Caco-2 (cell line): ENCODE results near the gene SMYD3. TPM values are rescaled to one million over a fixed set of nuclear protein-coding genes. Genes with fewer than 3 reads are reported as not detected.

Experiments used
- BruUV-seq: library from RNA; stranded (reverse); fragments of 400-500 nt; replicated peaks from 2 replicates; lab custom pipeline; 2021; lab: Mats Ljungman, UMichigan
- CTCF ChIA-PET: fragments of 300-600 bp; sonication (Branson Sonifier 250); formaldehyde crosslinking; loops from one replicate; lab custom pipeline; 2022; ENCODE audit warnings: antibody characterized with exemption; lab: Charles Lee
- POLR2A ChIA-PET: fragments of 300-600 bp; sonication (Branson Sonifier 250); formaldehyde crosslinking; loops from one replicate; lab custom pipeline; 2022; ENCODE audit warnings: antibody characterized with exemption; lab: Charles Lee
- DNase-seq, 2 experiments: peaks; one replicate each; pipeline versions ENCODE4 v3.0.0 to v3.0.0-alpha.2; 2020 to 2022
- H3K27me3 ChIP-seq: replicated peaks from 2 replicates; pipeline ENCODE4 v1.6.0; 2011; ENCODE audit warnings: low read length; ENCODE audit not compliant: control insufficient read depth, insufficient read depth
- H3K36me3 ChIP-seq: 2 replicates; pipeline ENCODE4 v1.5.1; 2011; ENCODE audit warnings: low read length; ENCODE audit not compliant: control insufficient read depth, insufficient read depth
- H3K4me1 ChIP-seq: fragments of 250-450 bp; sonication (Bioruptor Pico); 2 replicates; pipeline ENCODE4 v1.5.1; 2020; ENCODE audit warnings: mild to moderate bottlenecking
- H3K4me3 ChIP-seq: 2 replicates; pipeline ENCODE4 v1.5.1; 2011; ENCODE audit warnings: low read depth, mild to moderate bottlenecking, control low read depth, low read length
- H3K9me3 ChIP-seq: fragments of 250-450 bp; sonication (Bioruptor Pico); 2 replicates; pipeline ENCODE4 v1.5.1; 2020; ENCODE audit warnings: mild to moderate bottlenecking, moderate library complexity
- H3K27ac Mint-ChIP-seq: one replicate; pipeline ENCODE4 v1.8.0; 2022; ENCODE audit warnings: mixed read lengths; ENCODE audit not compliant: unreplicated experiment
- H3K27me3 Mint-ChIP-seq: one replicate; pipeline ENCODE4 v1.8.0; 2022; ENCODE audit warnings: mixed read lengths; ENCODE audit not compliant: insufficient read depth, unreplicated experiment
- H3K36me3 Mint-ChIP-seq: one replicate; pipeline ENCODE4 v1.8.0; 2022; ENCODE audit warnings: mild to moderate bottlenecking, mixed read lengths; ENCODE audit not compliant: insufficient read depth, unreplicated experiment
- H3K4me1 Mint-ChIP-seq: one replicate; pipeline ENCODE4 v1.8.0; 2022; ENCODE audit warnings: low read depth, mixed read lengths; ENCODE audit not compliant: unreplicated experiment
- H3K4me3 Mint-ChIP-seq: one replicate; pipeline ENCODE4 v1.8.0; 2022; ENCODE audit warnings: mild to moderate bottlenecking, moderate library complexity, mixed read lengths; ENCODE audit not compliant: unreplicated experiment
- H3K9me3 Mint-ChIP-seq: one replicate; pipeline ENCODE4 v1.8.0; 2022; ENCODE audit warnings: mixed read lengths; ENCODE audit not compliant: unreplicated experiment
- CTCF ChIP-seq, 2 experiments: fragments of 200-600 bp in 1 of 2; IDR thresholded peaks; 1 replicate in 1 of 2; 2 replicates in 1 of 2; pipeline versions ENCODE4 v1.5.1 to v1.8.0; 2011 to 2022; ENCODE audit warnings: antibody characterized with exemption in 1 of 2, control low read depth in 1 of 2, inconsistent platforms in 1 of 2, low read depth in 1 of 2, low read length in 1 of 2, mild to moderate bottlenecking in 1 of 2, moderate library complexity in 1 of 2; ENCODE audit not compliant: insufficient read depth in 1 of 2, severe bottlenecking in 1 of 2, unreplicated experiment in 1 of 2
- intact Hi-C: fragments of 100-400 bp; cut with micrococcal nuclease; formaldehyde crosslinking; loops from one replicate; pipeline ENCODE4 v1.10.0; 2022; ENCODE audit not compliant: unreplicated experiment
- total RNA-seq: library from RNA; stranded (reverse); gene quantifications from 2 replicates; pipeline ENCODE4 v1.2.3, GENCODE V29; 2022

SMYD3 gene
- total RNA-seq, 1 experiment from 2014 or later, result 33.0 TPM

GRCh38 chr1:246338098-246338497, 169.0 kb downstream of the SMYD3 start:
- H3K27me3 Mint-ChIP-seq, result no peaks in the 10 kb centered on the region
- Histone ChIP-seq H3K4me1 (no peaks in the 10 kb centered on the region), H3K36me3 (no peaks in the 10 kb centered on the region), H3K9me3 (no peaks in the 10 kb centered on the region), H3K27me3 (no peaks in the 10 kb centered on the region), H3K4me3 (no peak overlapping the region)
- DNase-seq, result no peak
- no peak overlapping the region for H3K4me3 Mint-ChIP-seq
- CTCF ChIA-PET, result no interaction called here
- no peaks in the 10 kb centered on the region for H3K4me1 Mint-ChIP-seq
- BruUV-seq, result no TSS peak
- H3K36me3 Mint-ChIP-seq, result no peaks in the 10 kb centered on the region
- H3K9me3 Mint-ChIP-seq, result no peaks in the 10 kb centered on the region
- H3K27ac Mint-ChIP-seq, result no peak overlapping the region
- no peak for TF ChIP-seq CTCF (IDR thresholded peaks at IDR 0.05; ENCODE audit: insufficient read depth in 1 of 2, low read depth in 1 of 2, low read length in 1 of 2, severe bottlenecking in 1 of 2, unreplicated experiment in 1 of 2)
- POLR2A ChIA-PET, result no interaction called here
- intact Hi-C loops, result no loop called here

GRCh38 chr1:246335151-246335550, 171.9 kb downstream of the SMYD3 start:
- no peak overlapping the region for H3K4me3 Mint-ChIP-seq
- H3K36me3 Mint-ChIP-seq, result no peaks in the 10 kb centered on the region
- intact Hi-C loops, result no loop called here
- H3K4me1 ChIP-seq, result no peaks in the 10 kb centered on the region
- ChIA-PET POLR2A (no interaction called here), CTCF (no interaction called here)
- H3K9me3 ChIP-seq, result no peaks in the 10 kb centered on the region
- no peaks in the 10 kb centered on the region for H3K27me3 Mint-ChIP-seq
- no peak for DNase-seq
- BruUV-seq, result no TSS peak
- no peak for TF ChIP-seq CTCF (IDR thresholded peaks at IDR 0.05; ENCODE audit: insufficient read depth in 1 of 2, low read depth in 1 of 2, low read length in 1 of 2, severe bottlenecking in 1 of 2, unreplicated experiment in 1 of 2)
- no peak overlapping the region for H3K4me3 ChIP-seq
- H3K9me3 Mint-ChIP-seq, result no peaks in the 10 kb centered on the region
- no peaks in the 10 kb centered on the region for H3K27me3 ChIP-seq
- no peak overlapping the region for H3K27ac Mint-ChIP-seq
- H3K4me1 Mint-ChIP-seq, result no peaks in the 10 kb centered on the region
- no peaks in the 10 kb centered on the region for H3K36me3 ChIP-seq

GRCh38 chr1:246333855-246334254, 173.2 kb downstream of the SMYD3 start:
- CTCF ChIA-PET, result interaction anchor here (1.0 kb wide), 1 partner anchor 54 kb away, joined by 3 read pairs; no protein-coding TSS in a partner anchor
- H3K4me3 Mint-ChIP-seq, result no peak overlapping the region
- H3K27ac Mint-ChIP-seq, result no peak overlapping the region
- DNase-seq, result no peak
- POLR2A ChIA-PET, result no interaction called here
- H3K4me1 ChIP-seq, result no peaks in the 10 kb centered on the region
- no peak overlapping the region for H3K4me3 ChIP-seq
- H3K4me1 Mint-ChIP-seq, result no peaks in the 10 kb centered on the region
- no peak for TF ChIP-seq CTCF (IDR thresholded peaks at IDR 0.05; ENCODE audit: insufficient read depth in 1 of 2, low read depth in 1 of 2, low read length in 1 of 2, severe bottlenecking in 1 of 2, unreplicated experiment in 1 of 2)
- no peaks in the 10 kb centered on the region for H3K27me3 ChIP-seq
- no peaks in the 10 kb centered on the region for H3K36me3 Mint-ChIP-seq
- H3K9me3 Mint-ChIP-seq, result no peaks in the 10 kb centered on the region
- intact Hi-C loops, result no loop called here
- no peaks in the 10 kb centered on the region for H3K27me3 Mint-ChIP-seq
- no peaks in the 10 kb centered on the region for H3K9me3 ChIP-seq
- no TSS peak for BruUV-seq
- H3K36me3 ChIP-seq, result no peaks in the 10 kb centered on the region
